PC-9 (cell line): Measurements from ENCODE around the gene TBC1D22B. TPM values are rescaled to one million over a fixed set of nuclear protein-coding genes. Genes with fewer than 3 reads are reported as not detected.

Experiments
- BruUV-seq: library from RNA; stranded (reverse); fragments of 400-500 nt; replicated peaks from 2 replicates; lab custom pipeline; 2021; lab: Mats Ljungman, UMichigan
- CTCF ChIA-PET: fragments of 300-600 bp; sonication (Branson Sonifier 250); formaldehyde crosslinking; loops from one replicate; lab custom pipeline; 2022; ENCODE audit warnings: antibody characterized with exemption; lab: Charles Lee
- POLR2A ChIA-PET: fragments of 300-600 bp; sonication (Branson Sonifier 250); formaldehyde crosslinking; loops from one replicate; lab custom pipeline; 2022; ENCODE audit warnings: antibody characterized with exemption; ENCODE audit not compliant: unreplicated experiment; lab: Charles Lee
- DNase-seq, 2 experiments: peaks; one replicate each; pipeline versions ENCODE4 v3.0.0 to v3.0.0-alpha.2; 2015 to 2022; ENCODE audit warnings: mixed read lengths in 1 of 2
- H2AFZ ChIP-seq: fragments of 200-600 bp; sonication (generic); 2 replicates; pipeline ENCODE4 v1.8.1; 2017; ENCODE audit warnings: antibody characterized with exemption
- H3F3A ChIP-seq: fragments of 200-600 bp; sonication (generic); 2 replicates; pipeline ENCODE4 v1.8.1; 2017; ENCODE audit warnings: antibody characterized with exemption, mild to moderate bottlenecking, low read depth; ENCODE audit not compliant: insufficient read depth
- H3K27ac ChIP-seq: fragments of 200-600 bp; sonication (generic); 2 replicates; pipeline ENCODE4 v1.6.1; 2016; ENCODE audit warnings: mixed run types
- H3K27me3 ChIP-seq: fragments of 200-600 bp; sonication (generic); 2 replicates; pipeline ENCODE4 v1.6.1; 2016; ENCODE audit warnings: low read depth, mixed run types; ENCODE audit not compliant: insufficient read depth
- H3K36me3 ChIP-seq: fragments of 200-600 bp; sonication (generic); 2 replicates; pipeline ENCODE4 v1.6.1; 2016; ENCODE audit warnings: low read depth, mixed run types
- H3K4me1 ChIP-seq: fragments of 200-600 bp; sonication (generic); replicated peaks from 2 replicates; pipeline ENCODE4 v1.6.1; 2016; ENCODE audit warnings: mixed run types; ENCODE audit not compliant: insufficient read depth
- H3K4me2 ChIP-seq: fragments of 200-600 bp; sonication (generic); 2 replicates; pipeline ENCODE4 v1.6.1; 2017; ENCODE audit warnings: mixed run types
- H3K4me3 ChIP-seq: fragments of 200-600 bp; sonication (generic); 2 replicates; pipeline ENCODE4 v1.6.1; 2016; ENCODE audit warnings: mixed run types
- H3K79me2 ChIP-seq: fragments of 200-600 bp; sonication (generic); 2 replicates; pipeline ENCODE4 v1.6.1; 2017; ENCODE audit warnings: low read depth, mixed run types
- H3K9me2 ChIP-seq: fragments of 200-600 bp; sonication (generic); 2 replicates; pipeline ENCODE4 v1.8.1; 2017; ENCODE audit warnings: mild to moderate bottlenecking; ENCODE audit not compliant: insufficient read depth
- H3K9me3 ChIP-seq: fragments of 200-600 bp; sonication (generic); 2 replicates; pipeline ENCODE4 v1.8.1; 2016; ENCODE audit warnings: low read depth; ENCODE audit not compliant: insufficient read depth
- H4K20me1 ChIP-seq: fragments of 200-600 bp; sonication (generic); 2 replicates; pipeline ENCODE4 v1.8.1; 2017; ENCODE audit not compliant: insufficient read depth
- EZH2 ChIP-seq: fragments of 200-600 bp; sonication (generic); IDR thresholded peaks from 2 replicates; pipeline ENCODE4 v1.8.0; 2017; ENCODE audit warnings: antibody characterized with exemption, low read depth
- intact Hi-C: fragments of 100-400 bp; cut with micrococcal nuclease; formaldehyde crosslinking; loops from one replicate; pipeline ENCODE4 v1.10.0; 2022; ENCODE audit not compliant: unreplicated experiment
- total RNA-seq: library from RNA; stranded (reverse); gene quantifications from 2 replicates; pipeline ENCODE4 v1.2.3, GENCODE V29; 2021
- TF ChIP-seq, protein P1 (sequence below): fragments of 200-600 bp; sonication (generic); conservative IDR thresholded peaks from 2 replicates; pipeline ENCODE4 v1.6.1; 2017; ENCODE audit warnings: mixed run types, antibody characterized with exemption, mild to moderate bottlenecking, moderate library complexity

Gene TBC1D22B
- total RNA-seq, 1 experiment from 2014 or later: 14.6 TPM

DNA sequence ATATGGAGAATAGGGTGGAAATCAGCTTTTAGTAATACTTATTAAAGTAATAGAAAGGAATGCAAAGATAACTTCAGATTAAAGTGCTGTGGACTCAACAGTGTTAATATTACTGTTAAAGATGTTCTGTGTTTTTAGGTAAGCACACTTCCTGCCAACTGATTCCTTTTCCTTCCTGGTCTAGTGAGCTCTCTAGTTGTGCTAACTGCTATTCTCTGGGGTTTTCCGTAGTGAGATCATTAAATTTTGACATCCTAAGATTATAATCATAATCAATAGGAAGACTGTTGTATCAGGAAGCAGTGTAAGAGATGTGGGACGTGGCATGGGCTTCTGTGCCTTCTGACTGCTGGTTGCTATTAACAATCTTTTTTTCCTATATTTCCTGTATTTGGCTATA lies 1.6 kb downstream of the TBC1D22B start:
- peaks cover 25% of the 10 kb centered on the region; the same call in 1 of the 2 replicates for H3K4me1 ChIP-seq
- H3K4me2 ChIP-seq: peak overlapping the region; percentile 100
- no peaks in the 10 kb centered on the region for H3K9me2 ChIP-seq
- H3K27ac ChIP-seq: no peak overlapping the region
- intact Hi-C loops: no loop called here
- no peaks in the 10 kb centered on the region for H3K36me3 ChIP-seq
- H3K27me3 ChIP-seq: no peaks in the 10 kb centered on the region
- no TSS peak for BruUV-seq
- H3K4me3 ChIP-seq: peak overlapping the region; percentile 95; the same call in 1 of the 2 replicates
- POLR2A ChIA-PET: no interaction called here
- DNase-seq: no peak
- no peaks in the 10 kb centered on the region for H4K20me1 ChIP-seq
- peaks cover 59% of the 10 kb centered on the region for H3K79me2 ChIP-seq
- CTCF ChIA-PET: no interaction called here
- peaks cover 13% of the 10 kb centered on the region; the same call in 1 of the 2 replicates for H3F3A ChIP-seq
- TF ChIP-seq EZH2: no peak
- TF ChIP-seq, protein P1, sequence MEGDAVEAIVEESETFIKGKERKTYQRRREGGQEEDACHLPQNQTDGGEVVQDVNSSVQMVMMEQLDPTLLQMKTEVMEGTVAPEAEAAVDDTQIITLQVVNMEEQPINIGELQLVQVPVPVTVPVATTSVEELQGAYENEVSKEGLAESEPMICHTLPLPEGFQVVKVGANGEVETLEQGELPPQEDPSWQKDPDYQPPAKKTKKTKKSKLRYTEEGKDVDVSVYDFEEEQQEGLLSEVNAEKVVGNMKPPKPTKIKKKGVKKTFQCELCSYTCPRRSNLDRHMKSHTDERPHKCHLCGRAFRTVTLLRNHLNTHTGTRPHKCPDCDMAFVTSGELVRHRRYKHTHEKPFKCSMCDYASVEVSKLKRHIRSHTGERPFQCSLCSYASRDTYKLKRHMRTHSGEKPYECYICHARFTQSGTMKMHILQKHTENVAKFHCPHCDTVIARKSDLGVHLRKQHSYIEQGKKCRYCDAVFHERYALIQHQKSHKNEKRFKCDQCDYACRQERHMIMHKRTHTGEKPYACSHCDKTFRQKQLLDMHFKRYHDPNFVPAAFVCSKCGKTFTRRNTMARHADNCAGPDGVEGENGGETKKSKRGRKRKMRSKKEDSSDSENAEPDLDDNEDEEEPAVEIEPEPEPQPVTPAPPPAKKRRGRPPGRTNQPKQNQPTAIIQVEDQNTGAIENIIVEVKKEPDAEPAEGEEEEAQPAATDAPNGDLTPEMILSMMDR: no peak
- H3K9me3 ChIP-seq: no peaks in the 10 kb centered on the region
- H2AFZ ChIP-seq: no peak overlapping the region

GRCh38 chr6:37260040-37260439 lies 2.5 kb downstream of the TBC1D22B start:
- no peak overlapping the region for H3K4me3 ChIP-seq
- no peaks in the 10 kb centered on the region for H3K9me2 ChIP-seq
- peak overlapping the region; percentile 100 for H3K4me2 ChIP-seq
- peaks cover 25% of the 10 kb centered on the region; the same call in 1 of the 2 replicates for H3K4me1 ChIP-seq
- ChIA-PET CTCF (no interaction called here), POLR2A (no interaction called here)
- TF ChIP-seq, protein P1: no peak
- TF ChIP-seq EZH2: no peak
- H2AFZ ChIP-seq: no peak overlapping the region
- no peak overlapping the region for H3K27ac ChIP-seq
- no peak for DNase-seq
- H3F3A ChIP-seq: peaks cover 13% of the 10 kb centered on the region; the same call in 1 of the 2 replicates
- intact Hi-C loops: no loop called here
- H4K20me1 ChIP-seq: no peaks in the 10 kb centered on the region
- H3K36me3 ChIP-seq: no peaks in the 10 kb centered on the region
- no peaks in the 10 kb centered on the region for H3K9me3 ChIP-seq
- BruUV-seq: no TSS peak
- no peaks in the 10 kb centered on the region for H3K27me3 ChIP-seq
- peaks cover 68% of the 10 kb centered on the region for H3K79me2 ChIP-seq

GRCh38 chr6:37260444-37260843 lies 2.9 kb downstream of the TBC1D22B start:
- POLR2A ChIA-PET: no interaction called here
- TF ChIP-seq, protein P1: no peak
- no peak for TF ChIP-seq EZH2
- Histone ChIP-seq H3K4me2 (no peak overlapping the region), H3K27ac (no peak overlapping the region), H3K36me3 (no peaks in the 10 kb centered on the region), H3K4me1 (peaks cover 25% of the 10 kb centered on the region; the same call in 1 of the 2 replicates), H2AFZ (no peak overlapping the region), H3K9me3 (no peaks in the 10 kb centered on the region), H3F3A (peaks cover 13% of the 10 kb centered on the region; the same call in 1 of the 2 replicates), H3K27me3 (no peaks in the 10 kb centered on the region), H3K9me2 (no peaks in the 10 kb centered on the region), H3K79me2 (peaks cover 70% of the 10 kb centered on the region), H3K4me3 (no peak overlapping the region), H4K20me1 (no peaks in the 10 kb centered on the region)
- BruUV-seq: no TSS peak
- DNase-seq: no peak
- intact Hi-C loops: no loop called here
- CTCF ChIA-PET: no interaction called here
